SH-SY5Y (cell line): Measurements from ENCODE around the gene TEX29.

Source experiments
- GATA2 ChIP-seq: IDR thresholded peaks from 2 replicates; pipeline ENCODE4 v1.6.1; 2011; ENCODE audit warnings: mild to moderate bottlenecking, low read depth, low read length
- GATA3 ChIP-seq: IDR thresholded peaks from 2 replicates; pipeline ENCODE4 v1.6.1; 2011; ENCODE audit warnings: low read depth, mild to moderate bottlenecking, low read length, moderate library complexity

- TF ChIP-seq GATA2 = no peak
- no peak for TF ChIP-seq GATA3
Measured at GRCh38 chr13:111339366-111340143, 19.1 kb downstream of the TEX29 start.
